Naive thymus-derived CD4-positive, alpha-beta T cell (primary cell): ENCODE measurements around the gene CDK6. TPM values are rescaled to one million over a fixed set of nuclear protein-coding genes. Genes with fewer than 3 reads are reported as not detected.

Source experiments
- ATAC-seq: fragments of 150-1000 bp; cut with Tn5 transposase; 2 replicates; pipeline ENCODE4 v1.10.0; 2021; ENCODE audit warnings: mild to moderate bottlenecking, moderate library complexity
- CTCF ChIA-PET: fragments of 350-600 bp; sonication (Branson Sonifier 250); formaldehyde crosslinking; loops from one replicate; lab custom pipeline; 2021; ENCODE audit warnings: antibody characterized with exemption; lab: Charles Lee
- POLR2A ChIA-PET: fragments of 350-600 bp; sonication (Branson Sonifier 250); formaldehyde crosslinking; loops from one replicate; lab custom pipeline; 2021; ENCODE audit warnings: antibody characterized with exemption, inconsistent platforms; lab: Charles Lee
- DNase-seq, 9 donors: peaks; one replicate each; pipeline versions ENCODE4 v3.0.0 to v3.0.0-alpha.2; 2020 to 2022; ENCODE audit warnings: mixed read lengths in 1 of 9
- H3K27ac ChIP-seq: one replicate; pipeline ENCODE4 v1.7.0; 2013; ENCODE audit warnings: mild to moderate bottlenecking, low read depth, low read length, moderate library complexity
- H3K27me3 ChIP-seq, 2 donors: one replicate each; pipeline ENCODE4 v1.7.0; 2013; ENCODE audit warnings: low read length in 2 of 2, mild to moderate bottlenecking in 2 of 2, moderate library complexity in 2 of 2; ENCODE audit not compliant: control insufficient read depth in 2 of 2, insufficient read depth in 2 of 2
- H3K36me3 ChIP-seq, 3 experiments: 1 replicate in 2 of 3; 2 replicates in 1 of 3; pipeline ENCODE4 v1.7.0; 2013; ENCODE audit warnings: low read length in 3 of 3, mild to moderate bottlenecking in 3 of 3, moderate library complexity in 1 of 3; ENCODE audit not compliant: insufficient read depth in 3 of 3, control insufficient read depth in 2 of 3
- H3K4me1 ChIP-seq, 2 donors: one replicate each; pipeline ENCODE4 v1.7.0; 2013; ENCODE audit warnings: low read length in 2 of 2, mild to moderate bottlenecking in 2 of 2, moderate library complexity in 1 of 2; ENCODE audit not compliant: control insufficient read depth in 2 of 2, insufficient read depth in 2 of 2
- H3K4me3 ChIP-seq: 2 replicates; pipeline ENCODE4 v1.7.0; 2013; ENCODE audit warnings: mild to moderate bottlenecking, low read length
- H3K9me3 ChIP-seq, 3 experiments: 1 replicate in 2 of 3; 2 replicates in 1 of 3; pipeline ENCODE4 v1.7.0; 2013; ENCODE audit warnings: low read length in 3 of 3; ENCODE audit not compliant: control insufficient read depth in 2 of 3
- H3K27ac Mint-ChIP-seq, 9 donors: one replicate each; pipeline ENCODE4 v1.8.0; 2020 to 2022; ENCODE audit warnings: mixed read lengths in 9 of 9, mild to moderate bottlenecking in 8 of 9, moderate library complexity in 5 of 9, inconsistent platforms in 2 of 9
- H3K27me3 Mint-ChIP-seq, 5 donors: one replicate each; pipeline ENCODE4 v1.8.0; 2021 to 2022; ENCODE audit warnings: mixed read lengths in 5 of 5, mild to moderate bottlenecking in 1 of 5
- H3K36me3 Mint-ChIP-seq, 5 donors: one replicate each; pipeline ENCODE4 v1.8.0; 2020 to 2022; ENCODE audit warnings: mixed read lengths in 5 of 5, mild to moderate bottlenecking in 3 of 5, inconsistent platforms in 1 of 5
- H3K4me1 Mint-ChIP-seq, 7 donors: one replicate each; pipeline ENCODE4 v1.8.0; 2020 to 2022; ENCODE audit warnings: mixed read lengths in 7 of 7, mild to moderate bottlenecking in 3 of 7, inconsistent platforms in 1 of 7
- H3K4me3 Mint-ChIP-seq, 10 donors: one replicate each; pipeline ENCODE4 v1.8.0; 2020 to 2022; ENCODE audit warnings: mild to moderate bottlenecking in 10 of 10, mixed read lengths in 10 of 10, moderate library complexity in 6 of 10, inconsistent platforms in 2 of 10
- H3K9me3 Mint-ChIP-seq, 11 donors: one replicate each; pipeline ENCODE4 v1.8.0; 2020 to 2022; ENCODE audit warnings: mixed read lengths in 11 of 11, mild to moderate bottlenecking in 4 of 11, inconsistent platforms in 1 of 11, moderate library complexity in 1 of 11
- intact Hi-C, 2 donors: fragments of 100-400 bp; cut with micrococcal nuclease; formaldehyde crosslinking; loops; one replicate each; pipeline ENCODE4 v1.15.1; 2023
- polyA plus RNA-seq, 2 donors: library from polyadenylated mRNA; unstranded; fragments of 300-500 nt; fragmentation: Illumina TruSeq; gene quantifications; one replicate each; pipeline ENCODE4 v1.2.3, GENCODE V29; 2021
- total RNA-seq, 6 experiments: library from RNA in 5 of 6; stranded (reverse) in 5 of 6; gene quantifications; 1 replicate in 5 of 6; 2 replicates in 1 of 6; pipeline ENCODE4 v1.2.3 and lab custom pipeline; 2021 to 2026

Gene CDK6
- total and polyA plus RNA-seq, 7 experiments from 2014 or later = 15.8 to 156 (median 36.8) TPM

- H3K9me3 ChIP-seq = no peaks in the 10 kb centered on the region
- H3K4me1 ChIP-seq = no peaks in the 10 kb centered on the region
- Mint-ChIP-seq H3K4me1 (peaks cover 16 to 58% (median 27%) of the 10 kb centered on the region in 7 donors), H3K9me3 (peaks cover 0 to 2% (median 0%) of the 10 kb centered on the region in 11 donors), H3K36me3 (peaks cover 3 to 30% (median 10%) of the 10 kb centered on the region in 5 donors), H3K27ac (peak overlapping the region in 2 of 9 donors; percentile 45 to 67), H3K27me3 (no peaks in the 10 kb centered on the region), H3K4me3 (no peak overlapping the region)
- intact Hi-C loops = no loop called here
- ChIA-PET POLR2A (no interaction called here), CTCF (no interaction called here)
- H3K27ac ChIP-seq = no peak overlapping the region
- ATAC-seq (no peak), DNase-seq (no peak)
- H3K27me3 ChIP-seq = no peaks in the 10 kb centered on the region
- no peaks in the 10 kb centered on the region for H3K36me3 ChIP-seq
- H3K4me3 ChIP-seq = no peak overlapping the region
Observed at GRCh38 chr7:92730808-92731207, 105.6 kb downstream of the CDK6 start.

- Histone ChIP-seq H3K27ac (no peak overlapping the region), H3K36me3 (peaks cover 5 to 10% (median 6%) of the 10 kb centered on the region in 3 experiments), H3K4me3 (no peak overlapping the region), H3K27me3 (no peaks in the 10 kb centered on the region), H3K4me1 (no peaks in the 10 kb centered on the region), H3K9me3 (no peaks in the 10 kb centered on the region)
- Mint-ChIP-seq H3K36me3 (peaks cover 9 to 36% (median 20%) of the 10 kb centered on the region in 5 donors), H3K27ac (peak overlapping the region in 2 of 9 donors; percentile 45 to 47), H3K9me3 (peaks cover 0 to 2% (median 0%) of the 10 kb centered on the region in 11 donors), H3K4me3 (no peak overlapping the region), H3K27me3 (no peaks in the 10 kb centered on the region), H3K4me1 (peaks cover 16 to 64% (median 27%) of the 10 kb centered on the region in 7 donors)
- ATAC-seq (no peak), DNase-seq (no peak)
- ChIA-PET CTCF (no interaction called here), POLR2A (no interaction called here)
- intact Hi-C loops = no loop called here
Observed at GRCh38 chr7:92729751-92730150, 106.6 kb downstream of the CDK6 start.

GRCh38 chr7:92729172-92729571 is 107.2 kb downstream of the CDK6 start:
- Mint-ChIP-seq H3K36me3 (peaks cover 9 to 35% (median 20%) of the 10 kb centered on the region in 5 donors), H3K27me3 (no peaks in the 10 kb centered on the region), H3K4me3 (no peak overlapping the region), H3K9me3 (peaks cover 0 to 2% (median 0%) of the 10 kb centered on the region in 11 donors), H3K27ac (peak overlapping the region in 1 of 9 donors; percentile 45), H3K4me1 (peaks cover 14 to 64% (median 24%) of the 10 kb centered on the region in 7 donors)
- DNase-seq = no peak
- H3K4me1 ChIP-seq = no peaks in the 10 kb centered on the region
- ATAC-seq = no peak
- intact Hi-C loops = no loop called here
- H3K4me3 ChIP-seq = no peak overlapping the region
- ChIA-PET POLR2A (no interaction called here), CTCF (no interaction called here)
- H3K9me3 ChIP-seq = no peaks in the 10 kb centered on the region
- peaks cover 5 to 13% (median 6%) of the 10 kb centered on the region in 3 experiments for H3K36me3 ChIP-seq
- H3K27ac ChIP-seq = no peak overlapping the region
- H3K27me3 ChIP-seq = no peaks in the 10 kb centered on the region

- no peaks in the 10 kb centered on the region for H3K27me3 ChIP-seq
- H3K4me3 Mint-ChIP-seq = no peak overlapping the region
- DNase-seq (no peak), ATAC-seq (no peak)
- H3K9me3 Mint-ChIP-seq = no peaks in the 10 kb centered on the region
- H3K4me3 ChIP-seq = no peak overlapping the region
- H3K36me3 Mint-ChIP-seq = peaks cover 5 to 33% (median 27%) of the 10 kb centered on the region in 5 donors
- no peaks in the 10 kb centered on the region for H3K9me3 ChIP-seq
- no peak overlapping the region for H3K27ac Mint-ChIP-seq
- ChIA-PET POLR2A (no interaction called here), CTCF (no interaction called here)
- H3K4me1 Mint-ChIP-seq = peaks cover 13 to 72% (median 20%) of the 10 kb centered on the region in 7 donors
- H3K4me1 ChIP-seq = no peaks in the 10 kb centered on the region
- intact Hi-C loops = no loop called here
- no peaks in the 10 kb centered on the region for H3K27me3 Mint-ChIP-seq
- H3K36me3 ChIP-seq = peaks cover 5 to 17% (median 6%) of the 10 kb centered on the region in 3 experiments
- no peak overlapping the region for H3K27ac ChIP-seq
Observed at GRCh38 chr7:92727755-92728154, 108.6 kb downstream of the CDK6 start.

- Histone ChIP-seq H3K27ac (no peak overlapping the region), H3K4me3 (no peak overlapping the region), H3K36me3 (peaks cover 5 to 17% (median 6%) of the 10 kb centered on the region in 3 experiments), H3K4me1 (no peaks in the 10 kb centered on the region), H3K9me3 (no peaks in the 10 kb centered on the region), H3K27me3 (no peaks in the 10 kb centered on the region)
- Mint-ChIP-seq H3K4me3 (no peak overlapping the region), H3K4me1 (peaks cover 2 to 68% (median 18%) of the 10 kb centered on the region in 7 donors), H3K36me3 (peaks cover 9 to 40% (median 27%) of the 10 kb centered on the region in 5 donors), H3K9me3 (no peaks in the 10 kb centered on the region), H3K27me3 (no peaks in the 10 kb centered on the region), H3K27ac (no peak overlapping the region)
- ChIA-PET POLR2A (no interaction called here), CTCF (interaction anchor here (0.6 to 1.3 kb wide), 2 partner anchors 426 to 450 kb away, joined by 3 read pairs; no protein-coding TSS in a partner anchor)
- no peak for ATAC-seq
- DNase-seq = no peak
- intact Hi-C loops = no loop called here
Observed at GRCh38 chr7:92725161-92725925, 111.0 kb downstream of the CDK6 start.

GRCh38 chr7:92723943-92724342 is 112.4 kb downstream of the CDK6 start:
- Mint-ChIP-seq H3K36me3 (peaks cover 9 to 40% (median 24%) of the 10 kb centered on the region in 5 donors), H3K4me1 (peaks cover 9 to 67% (median 23%) of the 10 kb centered on the region in 7 donors), H3K9me3 (no peaks in the 10 kb centered on the region), H3K27ac (peak overlapping the region in 1 of 9 donors; percentile 38), H3K27me3 (no peaks in the 10 kb centered on the region), H3K4me3 (no peak overlapping the region)
- intact Hi-C loops = no loop called here
- ATAC-seq (no peak), DNase-seq (no peak)
- Histone ChIP-seq H3K36me3 (peaks cover 5 to 17% (median 6%) of the 10 kb centered on the region in 3 experiments), H3K27ac (no peak overlapping the region), H3K4me1 (peaks cover 2 to 7% of the 10 kb centered on the region in 2 donors), H3K9me3 (no peaks in the 10 kb centered on the region), H3K27me3 (no peaks in the 10 kb centered on the region), H3K4me3 (no peak overlapping the region)
- ChIA-PET POLR2A (no interaction called here), CTCF (interaction anchor here (0.6 kb wide), 1 partner anchor 330 kb away, joined by 3 read pairs; no protein-coding TSS in a partner anchor)
